CD4-positive, alpha-beta T cell treated with Interleukin-1 beta for 1 hour (primary cell): ENCODE measurements around the gene UBA7.
"Not testable (repeated sequence)": the region's sequence is repeated elsewhere in the genome, so short reads cannot be mapped to it uniquely, and the experiment has no call there.

Experiments
- DNase-seq, 2 donors: peaks; one replicate each; pipeline ENCODE4 v3.0.0-alpha.2; 2020 to 2022

UBA7 gene

GRCh38 chr3:49804141-49805041, 9.4 kb downstream of the UBA7 start:
- DNase-seq = peak in 1 of 2 donors; percentile 11

- DNase-seq = peak; percentile 33 to 40
Measured at GRCh38 chr3:49803465-49804140, 10.2 kb downstream of the UBA7 start.

- DNase-seq = peak; percentile 88 to 89
Measured at GRCh38 chr3:49802719-49803464, 10.9 kb downstream of the UBA7 start, which contains the start of gene INKA1. Gene INKA1, plus strand, starts transcription at chr3:49803261. Its CDS starts 132 bp downstream, at chr3:49803393.

GRCh38 chr3:49801160-49801559, 12.6 kb downstream of the UBA7 start:
- DNase-seq = no peak

- DNase-seq = no peak
Measured at GRCh38 chr3:49799761-49800160, 14.0 kb downstream of the UBA7 start, which contains the start of gene CDHR4. Gene CDHR4, minus strand, starts transcription at chr3:49799873. Its CDS starts 61 bp downstream, at chr3:49799812.

GRCh38 chr3:49799105-49799504, 14.6 kb downstream of the UBA7 start:
- no peak for DNase-seq

GRCh38 chr3:49794926-49795905, 18.5 kb downstream of the UBA7 start:
- DNase-seq = no peak

- DNase-seq = no peak
Measured at GRCh38 chr3:49794431-49794830, 19.3 kb downstream of the UBA7 start.

GRCh38 chr3:49793486-49794085, 20.2 kb downstream of the UBA7 start:
- DNase-seq = no peak

- DNase-seq = no peak
Measured at GRCh38 chr3:49792371-49793150, 21.2 kb downstream of the UBA7 start.

GRCh38 chr3:49791571-49791970, 22.2 kb downstream of the UBA7 start:
- DNase-seq = no peak

- DNase-seq = no peak
Measured at GRCh38 chr3:49790626-49791411, 22.9 kb downstream of the UBA7 start.

GRCh38 chr3:49788056-49788455, 25.7 kb downstream of the UBA7 start:
- no peak for DNase-seq

- no peak for DNase-seq
Measured at GRCh38 chr3:49787536-49787935, 26.2 kb downstream of the UBA7 start.

GRCh38 chr3:49787182-49787464, 26.6 kb downstream of the UBA7 start:
- no peak for DNase-seq

GRCh38 chr3:49786357-49787181, 27.2 kb downstream of the UBA7 start, which contains the start of gene IP6K1:
Gene IP6K1, minus strand, starts transcription at chr3:49786542. Its CDS starts 38,502 bp downstream, at chr3:49748040.
- peak; percentile 100 for DNase-seq

GRCh38 chr3:49785565-49786356, 28.0 kb downstream of the UBA7 start:
- peak; percentile 21 to 33 for DNase-seq

- DNase-seq = not testable (repeated sequence)
Measured at GRCh38 chr3:49782277-49782676, 31.5 kb downstream of the UBA7 start.
